SK-N-SH treated with all-trans-retinoic acid at 6 μM for 48 hours (cell line): ENCODE measurements around the gene TMEM151B.

Source experiments
- ATAC-seq: fragments of 200-7000 bp; cut with Tn5 transposase; 3 replicates; pipeline ENCODE4 v1.9.1; 2020; ENCODE audit warnings: mild to moderate bottlenecking, moderate library complexity
- BACH2 ChIP-seq: fragments of 250-450 bp; sonication (Bioruptor Pico); IDR thresholded peaks from 2 replicates; pipeline ENCODE4 v1.9.0; 2021; ENCODE audit warnings: mild to moderate bottlenecking, borderline replicate concordance
- CREB5 ChIP-seq: fragments of 250-450 bp; sonication (Bioruptor Pico); IDR thresholded peaks from 2 replicates; pipeline ENCODE4 v1.5.1; 2020; ENCODE audit warnings: low read depth, mild to moderate bottlenecking, moderate library complexity
- CSDC2 ChIP-seq: fragments of 250-450 bp; sonication (Bioruptor Pico); IDR thresholded peaks from 2 replicates; pipeline ENCODE4 v1.5.0; 2020; ENCODE audit warnings: mild to moderate bottlenecking, moderate library complexity
- GLIS3 ChIP-seq: fragments of 250-450 bp; sonication (Bioruptor Pico); IDR thresholded peaks from 2 replicates; pipeline ENCODE4 v1.5.0; 2020; ENCODE audit warnings: mild to moderate bottlenecking, moderate library complexity
- ISL1 ChIP-seq: fragments of 250-450 bp; sonication (Bioruptor Pico); IDR thresholded peaks from 2 replicates; pipeline ENCODE4 v2.1.2; 2022; ENCODE audit warnings: mild to moderate bottlenecking, moderate library complexity
- OSR1 ChIP-seq: fragments of 250-450 bp; sonication (Bioruptor Pico); IDR thresholded peaks from 2 replicates; pipeline ENCODE4 v1.8.0; 2022; ENCODE audit warnings: moderate library complexity, mild to moderate bottlenecking, inconsistent platforms
- PATZ1 ChIP-seq: fragments of 250-450 bp; sonication (Bioruptor Pico); IDR thresholded peaks from 2 replicates; pipeline ENCODE4 v1.8.0; 2020; ENCODE audit warnings: mild to moderate bottlenecking, moderate library complexity, borderline replicate concordance
- POU6F1 ChIP-seq: fragments of 250-450 bp; sonication (Bioruptor Pico); IDR thresholded peaks from 2 replicates; pipeline ENCODE4 v1.8.0; 2021; ENCODE audit warnings: low read depth, mild to moderate bottlenecking, moderate library complexity, borderline replicate concordance
- PPARA ChIP-seq: fragments of 250-450 bp; sonication (Bioruptor Pico); IDR thresholded peaks from 2 replicates; pipeline ENCODE4 v1.5.0; 2020; ENCODE audit warnings: mild to moderate bottlenecking, borderline replicate concordance
- RARB ChIP-seq: fragments of 250-450 bp; sonication (Bioruptor Pico); IDR thresholded peaks from 2 replicates; pipeline ENCODE4 v1.8.0; 2021; ENCODE audit warnings: mild to moderate bottlenecking, moderate library complexity
- SNAI2 ChIP-seq: fragments of 250-450 bp; sonication (Bioruptor Pico); IDR thresholded peaks from 2 replicates; pipeline ENCODE4 v1.5.0; 2020; ENCODE audit warnings: mild to moderate bottlenecking, moderate library complexity
- TCF4 ChIP-seq: fragments of 250-450 bp; sonication (Bioruptor Pico); IDR thresholded peaks from 2 replicates; pipeline ENCODE4 v1.8.0; 2021; ENCODE audit warnings: mild to moderate bottlenecking, moderate library complexity, borderline replicate concordance
- TOX ChIP-seq: fragments of 250-450 bp; sonication (Bioruptor Pico); IDR thresholded peaks from 2 replicates; pipeline ENCODE4 v1.8.0; 2021; ENCODE audit warnings: mild to moderate bottlenecking, moderate library complexity, borderline replicate concordance
- ZC3H10 ChIP-seq: fragments of 250-450 bp; sonication (Bioruptor Pico); IDR thresholded peaks from 2 replicates; pipeline ENCODE4 v1.5.1; 2021; ENCODE audit warnings: mild to moderate bottlenecking, moderate library complexity
- ZFP3 ChIP-seq: fragments of 250-450 bp; sonication (Bioruptor Pico); IDR thresholded peaks from 2 replicates; pipeline ENCODE4 v1.5.0; 2020; ENCODE audit warnings: mild to moderate bottlenecking, moderate library complexity
- ZFP30 ChIP-seq: fragments of 450-650 bp; formaldehyde crosslinking; IDR thresholded peaks from 2 replicates; pipeline ENCODE4 v1.5.0; 2022; ENCODE audit warnings: mild to moderate bottlenecking, moderate library complexity
- ZNF565 ChIP-seq: fragments of 450-650 bp; formaldehyde crosslinking; conservative IDR thresholded peaks from 2 replicates; pipeline ENCODE4 v1.5.0; 2020; ENCODE audit warnings: low read depth, mild to moderate bottlenecking, moderate library complexity
- ZNF8 ChIP-seq: fragments of 450-650 bp; formaldehyde crosslinking; IDR thresholded peaks from 2 replicates; pipeline ENCODE4 v1.5.0; 2020; ENCODE audit warnings: mild to moderate bottlenecking, moderate library complexity
- TF ChIP-seq, protein P1 (sequence below): fragments of 250-450 bp; sonication (Bioruptor Pico); IDR thresholded peaks from 2 replicates; pipeline ENCODE4 v1.5.1; 2021; ENCODE audit warnings: mild to moderate bottlenecking, moderate library complexity
- TF ChIP-seq, protein P2 (sequence below): fragments of 250-450 bp; sonication (Bioruptor Pico); IDR thresholded peaks from 2 replicates; pipeline ENCODE4 v1.5.0; 2020; ENCODE audit warnings: mild to moderate bottlenecking, moderate library complexity

The TMEM151B gene

DNA sequence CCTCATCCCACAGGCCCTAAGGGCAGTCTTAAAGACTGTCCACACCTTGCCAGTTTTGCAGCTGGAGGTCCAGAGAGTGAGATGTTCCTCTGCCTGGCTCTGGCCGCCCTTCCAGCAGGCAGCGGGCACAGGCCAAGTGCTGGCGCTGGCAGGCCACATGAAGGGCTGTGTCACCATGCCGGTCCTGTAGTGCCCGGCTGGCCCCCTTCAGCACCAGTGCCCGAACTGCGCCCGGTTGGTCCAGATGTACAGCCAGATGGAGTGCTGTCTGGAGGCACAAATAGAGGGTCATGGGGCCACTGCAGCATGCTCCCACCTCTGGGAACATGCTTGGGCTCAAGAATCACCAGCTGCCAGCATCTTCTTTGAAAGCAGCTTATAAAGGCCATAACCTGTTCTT lies 8.7 kb upstream of the TMEM151B start:
- ATAC-seq = no peak
- TF ChIP-seq RARB (CRISPR knock-in tag) = no peak
- no peak for TF ChIP-seq PPARA (CRISPR knock-in tag)
- TF ChIP-seq ZNF565 (CRISPR knock-in tag) = no peak
- no peak for TF ChIP-seq ZFP3 (CRISPR knock-in tag)
- no peak for TF ChIP-seq ZC3H10 (CRISPR knock-in tag)
- no peak for TF ChIP-seq SNAI2 (CRISPR knock-in tag)
- TF ChIP-seq, protein P1, sequence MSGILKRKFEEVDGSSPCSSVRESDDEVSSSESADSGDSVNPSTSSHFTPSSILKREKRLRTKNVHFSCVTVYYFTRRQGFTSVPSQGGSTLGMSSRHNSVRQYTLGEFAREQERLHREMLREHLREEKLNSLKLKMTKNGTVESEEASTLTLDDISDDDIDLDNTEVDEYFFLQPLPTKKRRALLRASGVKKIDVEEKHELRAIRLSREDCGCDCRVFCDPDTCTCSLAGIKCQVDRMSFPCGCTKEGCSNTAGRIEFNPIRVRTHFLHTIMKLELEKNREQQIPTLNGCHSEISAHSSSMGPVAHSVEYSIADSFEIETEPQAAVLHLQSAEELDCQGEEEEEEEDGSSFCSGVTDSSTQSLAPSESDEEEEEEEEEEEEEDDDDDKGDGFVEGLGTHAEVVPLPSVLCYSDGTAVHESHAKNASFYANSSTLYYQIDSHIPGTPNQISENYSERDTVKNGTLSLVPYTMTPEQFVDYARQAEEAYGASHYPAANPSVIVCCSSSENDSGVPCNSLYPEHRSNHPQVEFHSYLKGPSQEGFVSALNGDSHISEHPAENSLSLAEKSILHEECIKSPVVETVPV = no peak

DNA sequence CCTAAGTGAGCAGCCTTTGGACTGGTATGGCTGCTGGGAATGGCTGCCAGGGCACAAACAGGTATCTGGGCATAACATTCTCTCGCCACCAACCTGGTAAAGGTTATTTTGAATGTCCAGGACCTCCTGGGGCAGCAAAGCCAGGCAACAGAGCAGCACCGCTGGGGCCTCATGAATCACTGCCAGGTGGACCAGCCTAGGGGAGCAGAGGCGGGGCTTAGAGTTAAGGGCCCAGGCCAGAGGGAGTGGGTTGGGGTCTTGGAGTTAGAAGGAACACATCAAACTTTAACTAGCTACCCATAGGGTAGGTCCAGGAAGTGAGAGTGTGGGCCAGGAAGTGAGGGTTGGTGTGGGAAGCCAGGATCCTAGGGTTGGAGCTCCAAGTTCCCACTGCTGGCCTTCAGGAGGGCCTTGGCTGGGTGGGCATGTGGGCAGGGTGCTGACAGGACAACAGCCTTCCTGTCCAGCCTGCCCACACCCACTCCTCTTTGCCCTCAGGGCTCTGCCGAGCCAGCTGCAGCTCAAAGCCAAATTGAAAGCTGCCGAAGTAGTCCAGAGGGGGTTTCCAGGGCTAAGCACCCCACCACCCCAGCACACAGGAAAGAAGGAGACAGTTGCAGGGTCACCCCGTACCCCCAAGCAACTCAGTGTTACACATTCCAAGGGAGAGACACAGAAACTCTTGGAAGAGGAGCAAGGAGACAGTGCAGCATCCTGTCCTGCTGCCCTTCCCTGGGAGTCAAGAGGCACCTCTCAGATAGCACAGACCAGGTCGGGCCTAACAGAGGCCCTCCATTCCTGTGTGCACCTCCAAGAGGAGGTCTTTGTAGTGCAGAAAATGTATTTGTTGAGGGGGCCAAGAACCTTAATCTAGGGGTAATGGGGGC lies 7.5 kb upstream of the TMEM151B start:
- no peak for TF ChIP-seq PATZ1 (CRISPR knock-in tag)
- no peak for TF ChIP-seq ISL1
- TF ChIP-seq POU6F1 = no peak
- TF ChIP-seq RARB (CRISPR knock-in tag) = no peak
- TF ChIP-seq ZFP3 (CRISPR knock-in tag) = no peak
- no peak for TF ChIP-seq GLIS3
- no peak for TF ChIP-seq CSDC2
- no peak for TF ChIP-seq CREB5 (CRISPR knock-in tag)
- TF ChIP-seq PPARA (CRISPR knock-in tag) = no peak
- TF ChIP-seq BACH2 (CRISPR knock-in tag) = no peak
- no peak for TF ChIP-seq ZFP30 (CRISPR knock-in tag)
- TF ChIP-seq TCF4 (CRISPR knock-in tag) = no peak
- no peak for TF ChIP-seq ZNF565 (CRISPR knock-in tag)
- no peak for TF ChIP-seq ZNF8 (CRISPR knock-in tag)
- TF ChIP-seq SNAI2 (CRISPR knock-in tag) = no peak
- TF ChIP-seq ZC3H10 (CRISPR knock-in tag) = no peak
- TF ChIP-seq OSR1 (CRISPR knock-in tag) = no peak
- TF ChIP-seq, protein P1 = no peak
- TF ChIP-seq TOX (CRISPR knock-in tag) = no peak
- TF ChIP-seq, protein P2, sequence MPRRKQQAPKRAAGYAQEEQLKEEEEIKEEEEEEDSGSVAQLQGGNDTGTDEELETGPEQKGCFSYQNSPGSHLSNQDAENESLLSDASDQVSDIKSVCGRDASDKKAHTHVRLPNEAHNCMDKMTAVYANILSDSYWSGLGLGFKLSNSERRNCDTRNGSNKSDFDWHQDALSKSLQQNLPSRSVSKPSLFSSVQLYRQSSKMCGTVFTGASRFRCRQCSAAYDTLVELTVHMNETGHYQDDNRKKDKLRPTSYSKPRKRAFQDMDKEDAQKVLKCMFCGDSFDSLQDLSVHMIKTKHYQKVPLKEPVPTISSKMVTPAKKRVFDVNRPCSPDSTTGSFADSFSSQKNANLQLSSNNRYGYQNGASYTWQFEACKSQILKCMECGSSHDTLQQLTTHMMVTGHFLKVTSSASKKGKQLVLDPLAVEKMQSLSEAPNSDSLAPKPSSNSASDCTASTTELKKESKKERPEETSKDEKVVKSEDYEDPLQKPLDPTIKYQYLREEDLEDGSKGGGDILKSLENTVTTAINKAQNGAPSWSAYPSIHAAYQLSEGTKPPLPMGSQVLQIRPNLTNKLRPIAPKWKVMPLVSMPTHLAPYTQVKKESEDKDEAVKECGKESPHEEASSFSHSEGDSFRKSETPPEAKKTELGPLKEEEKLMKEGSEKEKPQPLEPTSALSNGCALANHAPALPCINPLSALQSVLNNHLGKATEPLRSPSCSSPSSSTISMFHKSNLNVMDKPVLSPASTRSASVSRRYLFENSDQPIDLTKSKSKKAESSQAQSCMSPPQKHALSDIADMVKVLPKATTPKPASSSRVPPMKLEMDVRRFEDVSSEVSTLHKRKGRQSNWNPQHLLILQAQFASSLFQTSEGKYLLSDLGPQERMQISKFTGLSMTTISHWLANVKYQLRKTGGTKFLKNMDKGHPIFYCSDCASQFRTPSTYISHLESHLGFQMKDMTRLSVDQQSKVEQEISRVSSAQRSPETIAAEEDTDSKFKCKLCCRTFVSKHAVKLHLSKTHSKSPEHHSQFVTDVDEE (CRISPR knock-in tag) = no peak

More for the DNA sequence above, 7.5 kb upstream of the TMEM151B start:
- ATAC-seq = no peak
